IMR-90 (cell line): ENCODE results near the gene TRIM46. TPM values are rescaled to one million over a fixed set of nuclear protein-coding genes. Genes with fewer than 3 reads are reported as not detected.

Source experiments
- ATAC-seq: fragments of 200-7000 bp; cut with Tn5 transposase; 2 replicates; pipeline ENCODE4 v1.9.1; 2020; ENCODE audit warnings: low read depth, mild to moderate bottlenecking, moderate library complexity
- BruUV-seq: library from RNA; stranded (reverse); fragments of 400-500 nt; replicated peaks from 2 replicates; lab custom pipeline; 2021; lab: Mats Ljungman, UMichigan
- CTCF ChIA-PET: fragments of 300-600 bp; formaldehyde crosslinking; extraction: SDS; loops from one replicate; lab custom pipeline; 2021; ENCODE audit warnings: antibody characterized with exemption; lab: Yijun Ruan, JAX
- POLR2A ChIA-PET: fragments of 300-600 bp; sonication (Branson Sonifier 250); formaldehyde crosslinking; loops from one replicate; lab custom pipeline; 2022; ENCODE audit warnings: antibody characterized with exemption; ENCODE audit not compliant: unreplicated experiment; lab: Charles Lee
- DNase-seq: peaks from one replicate; pipeline ENCODE4 v3.0.0; 2013
- H2AFZ ChIP-seq: replicated peaks from 2 replicates; pipeline ENCODE3; 2013; ENCODE audit warnings: low read length, mild to moderate bottlenecking; ENCODE audit not compliant: poor library complexity
- H2AK5ac ChIP-seq: 2 replicates; pipeline ENCODE4 v1.6.1; 2013; ENCODE audit warnings: low read depth, low read length, inconsistent platforms
- H2AK9ac ChIP-seq: replicated peaks from 2 replicates; pipeline ENCODE3; 2013; ENCODE audit warnings: mild to moderate bottlenecking, low read depth, low read length, moderate library complexity; ENCODE audit not compliant: poor library complexity
- H2BK120ac ChIP-seq: 2 replicates; pipeline ENCODE4 v1.6.1; 2013; ENCODE audit warnings: low read depth, low read length, inconsistent platforms
- H2BK15ac ChIP-seq: 3 replicates; pipeline ENCODE4 v1.6.1; 2013; ENCODE audit warnings: low read depth, low read length, inconsistent platforms
- H2BK20ac ChIP-seq: 2 replicates; pipeline ENCODE4 v1.6.1; 2013; ENCODE audit warnings: low read depth, mild to moderate bottlenecking, inconsistent platforms, low read length, moderate library complexity
- H2BK5ac ChIP-seq: 2 replicates; pipeline ENCODE4 v1.6.1; 2013; ENCODE audit warnings: mild to moderate bottlenecking, low read depth, low read length, inconsistent platforms; ENCODE audit not compliant: poor library complexity, severe bottlenecking
- H3K14ac ChIP-seq: replicated peaks from 2 replicates; pipeline ENCODE4 v1.6.1; 2013; ENCODE audit warnings: low read depth, low read length, inconsistent platforms
- H3K18ac ChIP-seq: 2 replicates; pipeline ENCODE4 v1.6.1; 2013; ENCODE audit warnings: low read depth, low read length, control low read depth
- H3K23ac ChIP-seq: 2 replicates; pipeline ENCODE4 v1.6.1; 2013; ENCODE audit warnings: low read depth, low read length, inconsistent platforms
- H3K27ac ChIP-seq: 2 replicates; pipeline ENCODE4 v1.5.1; 2013; ENCODE audit warnings: mild to moderate bottlenecking, control low read depth, low read length; ENCODE audit not compliant: insufficient read depth
- H3K27me3 ChIP-seq: 2 replicates; pipeline ENCODE4 v1.6.1; 2013; ENCODE audit warnings: low read length; ENCODE audit not compliant: control insufficient read depth, insufficient read depth
- H3K36me3 ChIP-seq: 2 replicates; pipeline ENCODE4 v1.6.1; 2013; ENCODE audit warnings: low read length, mixed read lengths; ENCODE audit not compliant: control insufficient read depth, insufficient read depth
- H3K4ac ChIP-seq: 2 replicates; pipeline ENCODE4 v1.6.1; 2013; ENCODE audit warnings: low read depth, low read length, inconsistent platforms
- H3K4me1 ChIP-seq: 2 replicates; pipeline ENCODE4 v1.6.1; 2013; ENCODE audit warnings: low read length, mixed read lengths; ENCODE audit not compliant: control insufficient read depth, insufficient read depth
- H3K4me2 ChIP-seq: 2 replicates; pipeline ENCODE4 v1.6.1; 2013; ENCODE audit warnings: low read depth, mild to moderate bottlenecking, control low read depth, low read length, moderate library complexity
- H3K4me3 ChIP-seq: 2 replicates; pipeline ENCODE4 v1.5.1; 2013; ENCODE audit warnings: low read depth, mild to moderate bottlenecking, control low read depth, low read length, moderate library complexity; ENCODE audit not compliant: insufficient read depth
- H3K56ac ChIP-seq: 2 replicates; pipeline ENCODE4 v1.6.1; 2013; ENCODE audit warnings: low read length, inconsistent platforms; ENCODE audit not compliant: insufficient read depth; ENCODE audit errors: extremely low read depth
- H3K79me1 ChIP-seq, 2 experiments: 2 replicates each; pipeline ENCODE4 v1.6.1; 2013; ENCODE audit warnings: low read length in 2 of 2, inconsistent platforms in 1 of 2, low read depth in 1 of 2
- H3K9ac ChIP-seq: 2 replicates; pipeline ENCODE4 v1.6.1; 2013; ENCODE audit warnings: low read depth, low read length, control low read depth
- H3K9me1 ChIP-seq: 2 replicates; pipeline ENCODE4 v1.6.1; 2013; ENCODE audit warnings: low read length, inconsistent platforms; ENCODE audit not compliant: insufficient read depth
- H3K9me3 ChIP-seq: 2 replicates; pipeline ENCODE4 v1.6.1; 2013; ENCODE audit warnings: low read length; ENCODE audit not compliant: control insufficient read depth, insufficient read depth
- H4K20me1 ChIP-seq: 2 replicates; pipeline ENCODE4 v1.6.1; 2013; ENCODE audit warnings: low read length, inconsistent platforms; ENCODE audit not compliant: insufficient read depth
- H4K5ac ChIP-seq: 2 replicates; pipeline ENCODE4 v1.6.1; 2013; ENCODE audit warnings: mild to moderate bottlenecking, low read depth, low read length, control low read depth
- H4K8ac ChIP-seq, 2 experiments: 2 replicates each; pipeline ENCODE4 v1.6.1; 2013; ENCODE audit warnings: low read depth in 2 of 2, low read length in 2 of 2, control low read depth in 1 of 2, inconsistent platforms in 1 of 2
- H4K91ac ChIP-seq: 2 replicates; pipeline ENCODE4 v1.6.1; 2013; ENCODE audit warnings: low read depth, low read length, inconsistent platforms; ENCODE audit not compliant: insufficient read depth
- FOS ChIP-seq: fragments of 150-350 bp; IDR thresholded peaks from 2 replicates; pipeline ENCODE4 v1.6.1; 2016; ENCODE audit warnings: low read depth, low read length
- MAFK ChIP-seq: IDR thresholded peaks from 2 replicates; pipeline ENCODE4 v1.6.1; 2012; ENCODE audit warnings: low read depth, low read length, improper control_type of control experiment
- MAZ ChIP-seq: IDR thresholded peaks from 2 replicates; pipeline ENCODE4 v1.6.1; 2012; ENCODE audit warnings: low read depth, mild to moderate bottlenecking, low read length, improper control_type of control experiment, moderate library complexity, borderline replicate concordance
- RFX5 ChIP-seq: IDR thresholded peaks from 2 replicates; pipeline ENCODE4 v1.8.0; 2012; ENCODE audit warnings: low read depth, mild to moderate bottlenecking, low read length, moderate library complexity
- USF2 ChIP-seq: fragments of 150-350 bp; IDR thresholded peaks from 2 replicates; pipeline ENCODE4 v1.6.1; 2017; ENCODE audit warnings: mild to moderate bottlenecking, antibody characterized with exemption, low read length, low read depth
- WGBS, 2 experiments: methylation state at CpG; one replicate each; pipeline versions ENCODE4 v1.1.5 to v1.1.7; 2013; ENCODE audit warnings: missing lambda C conversion rate in 2 of 2; ENCODE audit not compliant: insufficient read length in 1 of 2; ENCODE audit errors: extremely low coverage in 2 of 2; 5-methylcytosine and 5-hydroxymethylcytosine counted together
- dilution Hi-C: fragments of 300-500 bp; cut with HindIII; formaldehyde crosslinking; loops from one replicate; pipeline ENCODE4 v1.14.3; 2018; ENCODE audit warnings: low sequenced_read_pairs; ENCODE audit not compliant: unreplicated experiment
- in situ Hi-C: fragments of 300-500 bp; cut with MboI; formaldehyde crosslinking; loops from 3 replicates; pipeline ENCODE4 v1.14.3; 2019; ENCODE audit warnings: low sequenced_read_pairs, inconsistent platforms, mixed read lengths
- intact Hi-C: fragments of 100-400 bp; cut with micrococcal nuclease; formaldehyde crosslinking; loops from 2 replicates; pipeline ENCODE4 v1.10.0; 2022
- polyA plus RNA-seq, 3 experiments: library from polyadenylated mRNA; depleted of rRNA; stranded (reverse); fragments of >200 nt; gene quantifications; 2 replicates each; pipeline ENCODE4 v1.2.3, GENCODE V29; 2012; ENCODE audit warnings: low replicate concordance in 1 of 3
- total RNA-seq: library from RNA; depleted of rRNA; stranded (reverse); fragments of >200 nt; gene quantifications from 2 replicates; pipeline ENCODE4 v1.2.3, GENCODE V29; 2012

Gene TRIM46
- total and polyA plus RNA-seq, 2 of the 4 experiments (the other 2 are of a cell fraction): 2.3 to 6.2 TPM

DNA sequence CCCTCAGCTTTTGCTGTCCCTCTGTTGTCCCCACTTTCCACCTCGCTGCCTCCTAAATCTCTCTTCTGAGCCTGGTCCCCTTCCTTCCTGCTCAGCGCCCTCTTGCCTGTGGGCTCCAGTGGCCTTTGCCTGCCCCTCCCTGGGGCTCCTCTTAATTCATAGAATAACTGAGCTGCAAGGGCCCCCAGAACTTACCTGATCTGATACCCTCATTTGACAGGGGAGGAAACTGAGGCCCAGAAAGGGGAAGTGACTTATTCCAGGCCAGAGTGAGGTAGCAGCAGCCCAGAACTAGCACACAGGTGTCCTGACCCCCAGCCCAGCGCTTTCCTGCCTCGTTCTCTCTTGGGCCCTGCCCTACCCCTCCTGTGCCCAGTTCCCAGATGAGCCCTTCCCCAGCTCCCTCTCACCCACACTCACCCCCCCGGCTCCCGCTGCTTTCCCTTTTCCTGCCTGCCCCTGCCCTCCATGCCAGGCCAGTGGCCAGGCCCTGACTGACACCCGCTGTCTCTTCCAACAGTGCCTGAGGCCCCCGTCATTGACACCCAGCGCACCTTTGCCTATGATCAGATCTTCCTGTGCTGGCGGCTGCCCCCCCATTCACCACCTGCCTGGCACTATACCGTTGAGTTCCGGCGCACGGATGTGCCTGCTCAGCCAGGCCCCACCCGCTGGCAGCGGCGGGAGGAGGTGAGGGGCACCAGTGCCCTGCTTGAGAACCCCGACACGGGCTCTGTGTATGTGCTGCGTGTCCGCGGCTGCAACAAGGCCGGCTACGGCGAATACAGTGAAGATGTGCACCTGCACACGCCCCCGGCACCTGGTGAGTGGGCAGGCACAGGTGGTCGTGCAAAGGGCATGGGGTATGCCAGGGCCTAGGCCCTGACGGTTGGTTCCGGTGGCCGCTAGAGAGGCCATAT, 5.7 kb downstream of the TRIM46 start:
- DNase-seq (no peak), ATAC-seq (no peak)
- no peak overlapping the region for H3K23ac ChIP-seq
- no peak overlapping the region for H4K5ac ChIP-seq
- H2AK9ac ChIP-seq: no peak overlapping the region
- no peak overlapping the region for H3K56ac ChIP-seq
- no peak overlapping the region for H2BK15ac ChIP-seq
- no peak overlapping the region for H2AK5ac ChIP-seq
- in situ Hi-C loops (no loop called here), dilution Hi-C loops (no loop called here), intact Hi-C loops (loop anchor here (10.0 kb wide), 2 partner anchors 205 to 415 kb away; partner anchors contain the start of genes CKS1B and SHC1)
- H3K4me2 ChIP-seq: no peak overlapping the region
- H3K14ac ChIP-seq: no peak overlapping the region
- no peak for TF ChIP-seq RFX5
- TF ChIP-seq FOS: no peak
- TF ChIP-seq MAFK: no peak
- no peak for TF ChIP-seq MAZ
- no peak for TF ChIP-seq USF2
- no peaks in the 10 kb centered on the region for H4K20me1 ChIP-seq
- H3K27ac ChIP-seq: no peak overlapping the region
- H3K4ac ChIP-seq: no peak overlapping the region
- H4K91ac ChIP-seq: no peak overlapping the region
- CTCF ChIA-PET: no interaction called here
- H3K79me1 ChIP-seq: peaks cover 0 to 18% of the 10 kb centered on the region in 2 experiments; a peak in 2 of 4 replicates
- no peak overlapping the region for H3K4me3 ChIP-seq
- H2BK20ac ChIP-seq: no peak overlapping the region
- no peaks in the 10 kb centered on the region for H3K27me3 ChIP-seq
- H3K9ac ChIP-seq: no peak overlapping the region
- H3K9me1 ChIP-seq: peaks cover 2% of the 10 kb centered on the region; the same call in 1 of the 2 replicates
- H4K8ac ChIP-seq: no peak overlapping the region
- 96% methylated on average over 10 of the region's 31 CpGs; no CpG with 5 or more reads in 1 of the 2 experiments for WGBS, 2 experiments
- H3K9me3 ChIP-seq: no peaks in the 10 kb centered on the region
- H3K36me3 ChIP-seq: peaks cover 45% of the 10 kb centered on the region
- POLR2A ChIA-PET: no interaction called here
- no peak overlapping the region for H3K18ac ChIP-seq
- peak overlapping the region; percentile 23 for H2AFZ ChIP-seq
- no peaks in the 10 kb centered on the region; the same call in none of the 2 replicates for H3K4me1 ChIP-seq
- BruUV-seq: no TSS peak
- no peak overlapping the region for H2BK120ac ChIP-seq
- H2BK5ac ChIP-seq: no peak overlapping the region
